GM18868 (cell line): ENCODE data around the gene AXIN1.
"Not testable (repeated sequence)": the region's sequence is repeated elsewhere in the genome, so short reads cannot be mapped to it uniquely, and the experiment has no call there.

Source experiments
- ATAC-seq: cut with Tn5 transposase; IDR thresholded peaks from one replicate; pipeline ENCODE4 v1.9.1; 2021; ENCODE audit warnings: mild to moderate bottlenecking, moderate library complexity; ENCODE audit not compliant: unreplicated experiment

The AXIN1 gene

DNA sequence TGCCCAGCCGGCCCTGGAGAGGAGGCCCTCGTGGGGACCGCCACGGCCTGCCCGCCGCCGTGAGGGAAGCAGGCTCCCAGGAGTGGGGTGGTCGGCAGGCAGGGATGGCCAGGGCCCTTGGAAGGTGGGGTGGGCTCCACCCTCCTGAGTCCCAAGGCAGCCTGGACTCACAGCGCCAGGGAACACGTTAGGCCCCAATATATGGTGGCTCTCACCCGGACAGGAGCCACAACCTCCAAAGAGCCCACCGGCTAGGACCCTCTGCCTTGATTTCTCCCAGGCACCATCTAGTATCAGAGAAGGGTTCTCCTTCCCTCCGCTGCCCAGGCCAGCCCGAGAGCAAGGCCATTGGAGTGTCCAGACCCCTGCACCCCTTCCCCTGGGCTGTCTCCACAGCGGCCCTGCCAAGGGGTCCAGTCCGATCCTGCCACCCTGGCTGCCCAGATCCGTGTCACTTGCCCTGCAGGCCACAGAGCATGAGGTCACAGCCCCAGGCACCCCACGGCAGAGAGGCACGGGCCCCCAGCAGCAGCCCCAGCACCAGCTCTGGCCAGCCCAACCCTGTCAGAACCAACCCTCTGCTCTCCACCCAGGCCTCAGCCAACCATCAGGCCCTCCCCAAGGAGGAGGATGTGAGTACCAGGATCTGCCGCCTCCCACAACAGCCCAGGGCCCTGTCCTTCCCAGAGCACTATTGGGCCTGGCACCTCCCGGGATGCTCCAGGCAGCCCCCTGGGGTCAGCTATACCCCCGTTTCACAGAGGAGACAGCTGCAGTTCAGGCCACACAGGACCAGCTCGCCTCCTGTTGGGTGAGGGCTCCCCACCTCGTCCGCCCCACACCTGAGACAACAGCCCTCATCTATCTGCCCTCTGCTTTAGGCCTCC is 1.1 kb upstream of the AXIN1 start:
- ATAC-seq = no peak

DNA sequence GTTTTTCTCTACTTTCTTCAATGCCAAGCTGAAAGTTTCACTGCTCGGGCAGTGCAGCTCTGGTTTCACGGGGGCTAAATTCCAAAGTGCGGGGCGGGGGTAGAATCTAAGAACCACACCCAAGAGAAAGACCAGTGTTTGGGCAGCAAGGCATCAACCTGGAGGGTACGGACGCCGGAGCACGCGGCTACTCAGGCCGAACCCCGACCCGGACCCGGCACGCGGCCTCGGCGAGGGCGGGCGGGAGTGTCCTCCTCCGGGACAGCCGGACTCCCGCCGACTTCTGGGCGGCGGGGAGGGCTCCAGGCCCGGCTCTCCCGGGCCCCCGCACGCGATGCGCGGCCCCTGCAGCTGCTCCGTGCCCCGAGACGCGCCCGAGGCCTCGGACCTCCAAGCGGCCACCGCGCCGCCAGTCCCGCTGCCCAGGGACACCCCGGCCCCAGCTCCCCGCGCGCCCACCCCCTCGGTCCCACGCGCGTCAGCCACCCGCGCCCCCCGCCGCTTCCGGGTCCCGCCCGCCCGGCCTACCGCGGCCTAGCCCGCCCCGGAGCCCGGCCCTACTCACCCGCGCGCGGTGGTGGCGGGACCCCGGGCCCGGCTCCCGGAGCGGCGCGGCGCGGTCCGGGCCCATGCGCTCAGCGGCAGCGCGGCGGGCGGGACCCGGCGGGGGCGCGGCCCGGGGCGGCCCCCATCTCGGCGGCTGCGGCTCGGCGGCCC is 561 bp downstream of the AXIN1 start:
- peak; percentile 28 for ATAC-seq

GRCh38 chr16:350203-350602 is 2.3 kb downstream of the AXIN1 start:
- no peak for ATAC-seq

- ATAC-seq = no peak
Measured at GRCh38 chr16:349211-349610, 3.3 kb downstream of the AXIN1 start.

GRCh38 chr16:348495-348894 is 4.0 kb downstream of the AXIN1 start:
- not testable (repeated sequence) for ATAC-seq

- ATAC-seq = no peak
Measured at GRCh38 chr16:347203-347602, 5.3 kb downstream of the AXIN1 start.

DNA sequence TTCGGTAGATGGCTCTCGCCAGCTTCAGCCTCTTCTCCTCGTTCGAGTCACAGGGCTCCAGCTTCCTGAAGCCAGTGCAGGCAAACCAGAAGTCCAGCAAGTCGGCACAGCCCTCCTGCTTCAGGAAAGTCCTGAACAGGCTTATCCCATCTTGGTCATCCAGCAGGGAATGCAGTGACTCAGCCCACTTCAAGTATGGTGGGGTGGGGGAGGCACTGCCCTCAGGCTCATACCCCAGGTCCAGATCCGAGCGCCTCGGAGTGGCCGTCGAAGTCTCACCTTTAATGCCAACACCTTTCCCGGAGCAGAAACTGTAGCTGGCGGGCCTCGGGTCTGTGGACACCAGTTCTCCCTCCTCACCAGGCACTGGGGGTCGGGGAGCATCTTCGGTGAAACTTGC is 5.9 kb downstream of the AXIN1 start:
- no peak for ATAC-seq

DNA sequence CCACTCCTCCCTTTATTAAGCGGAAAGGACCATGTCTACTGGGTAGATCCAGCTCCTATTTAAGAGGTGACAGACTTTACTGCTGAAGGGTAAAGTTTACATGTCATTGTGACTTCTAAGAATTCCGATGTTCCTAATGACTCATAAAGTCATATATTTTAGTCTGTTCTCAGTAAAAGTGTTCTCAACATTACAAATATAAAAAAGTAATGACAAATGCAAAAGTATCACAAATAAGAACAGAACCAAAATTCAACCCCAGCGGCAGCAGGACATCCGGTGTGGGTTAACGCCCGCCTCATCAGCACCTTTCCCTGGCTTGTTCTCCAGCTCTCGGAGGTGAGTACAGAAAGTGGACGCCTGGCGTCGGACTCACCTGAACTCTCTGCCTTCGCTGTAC is 6.8 kb downstream of the AXIN1 start:
- ATAC-seq = no peak

DNA sequence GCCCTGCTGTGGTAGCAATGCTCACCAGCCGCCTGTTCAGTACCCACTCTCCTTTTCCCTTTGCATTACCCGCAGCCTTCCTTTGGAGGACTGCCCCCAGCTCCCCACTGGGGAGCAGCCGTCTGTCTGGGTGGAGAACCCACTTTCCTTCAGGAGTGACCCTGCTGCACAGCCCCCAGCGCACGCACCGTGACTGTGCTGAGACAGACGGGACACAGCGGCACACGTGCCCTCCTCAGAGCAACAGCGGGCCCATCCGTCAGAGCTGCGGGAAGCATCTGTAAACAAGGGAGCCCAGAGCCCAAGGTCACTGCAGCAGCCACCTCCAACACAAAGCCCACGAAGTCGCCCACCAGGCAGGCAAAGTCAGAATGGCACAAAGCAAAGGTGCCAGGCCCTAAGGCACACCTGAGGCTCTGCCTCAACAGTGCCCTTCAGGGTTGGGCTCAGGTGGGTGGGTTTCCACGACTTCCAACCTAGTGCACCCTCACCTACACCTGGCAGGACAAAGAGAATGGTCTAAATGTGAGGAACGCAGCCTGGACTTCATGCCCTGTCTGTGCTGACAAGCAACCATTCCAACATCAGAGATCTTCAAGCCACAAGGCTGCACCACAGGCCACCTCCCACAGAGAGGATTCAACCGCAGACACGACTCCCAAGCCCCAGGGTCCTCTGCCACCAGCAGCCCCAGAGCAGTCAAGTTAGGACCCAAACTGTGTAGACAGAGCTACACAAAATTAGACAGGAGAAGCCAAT is 9.9 kb downstream of the AXIN1 start:
- no peak for ATAC-seq

GRCh38 chr16:341974-342336 is 10.6 kb downstream of the AXIN1 start:
- not testable (repeated sequence) for ATAC-seq

GRCh38 chr16:341095-341973 is 11.2 kb downstream of the AXIN1 start:
- not testable (repeated sequence) for ATAC-seq

- no peak for ATAC-seq
Measured at GRCh38 chr16:340370-341091, 12.0 kb downstream of the AXIN1 start.

DNA sequence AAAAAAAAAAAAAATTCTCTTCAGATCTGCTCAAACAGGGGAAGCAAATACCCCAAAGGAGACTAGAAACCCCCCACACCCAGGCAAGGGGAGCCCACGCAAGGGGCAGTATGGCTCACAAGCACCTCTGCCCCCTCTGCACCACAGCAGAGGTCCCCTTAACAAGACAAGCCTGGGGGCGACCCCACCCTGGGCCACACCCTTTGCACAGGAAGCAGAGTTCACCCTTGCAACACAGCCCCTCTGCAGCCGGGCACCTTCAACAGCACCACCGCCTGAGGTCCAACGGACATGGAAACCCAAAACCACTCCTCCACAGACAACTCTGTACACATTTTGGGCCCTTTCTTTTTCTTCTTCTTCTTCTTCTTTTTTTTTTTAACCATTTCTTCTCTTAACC is 12.8 kb downstream of the AXIN1 start:
- ATAC-seq = no peak

DNA sequence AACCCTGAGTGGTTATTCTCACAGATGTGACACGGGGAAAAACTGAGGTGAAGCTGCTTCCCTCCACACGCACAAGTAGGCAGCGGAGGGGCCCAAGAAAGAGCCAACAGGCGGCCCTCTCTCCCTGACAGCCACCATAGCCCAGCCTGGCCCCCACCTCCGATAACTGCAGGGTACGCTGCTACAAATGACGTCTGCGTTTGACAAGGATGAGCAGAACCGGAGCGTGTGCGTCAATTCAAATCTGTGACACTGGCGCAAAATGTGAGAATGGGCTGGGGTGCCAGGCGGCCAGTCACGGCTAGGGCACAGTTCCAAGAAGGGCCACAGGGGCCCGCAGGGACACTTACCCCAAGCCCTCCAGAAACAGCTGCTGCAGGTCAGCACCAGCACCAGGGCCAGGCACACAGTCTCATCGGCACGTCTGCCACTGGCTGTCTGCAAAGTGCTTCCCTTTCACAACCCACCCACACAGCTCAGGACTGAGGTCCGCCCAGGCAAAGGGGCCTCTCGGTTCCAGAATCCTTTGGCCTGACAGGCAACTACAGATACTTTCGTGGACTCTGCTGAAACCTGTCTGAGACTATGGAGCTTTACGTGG is 14.4 kb downstream of the AXIN1 start:
- no peak for ATAC-seq

GRCh38 chr16:337437-337836 is 15.1 kb downstream of the AXIN1 start:
- no peak for ATAC-seq

DNA sequence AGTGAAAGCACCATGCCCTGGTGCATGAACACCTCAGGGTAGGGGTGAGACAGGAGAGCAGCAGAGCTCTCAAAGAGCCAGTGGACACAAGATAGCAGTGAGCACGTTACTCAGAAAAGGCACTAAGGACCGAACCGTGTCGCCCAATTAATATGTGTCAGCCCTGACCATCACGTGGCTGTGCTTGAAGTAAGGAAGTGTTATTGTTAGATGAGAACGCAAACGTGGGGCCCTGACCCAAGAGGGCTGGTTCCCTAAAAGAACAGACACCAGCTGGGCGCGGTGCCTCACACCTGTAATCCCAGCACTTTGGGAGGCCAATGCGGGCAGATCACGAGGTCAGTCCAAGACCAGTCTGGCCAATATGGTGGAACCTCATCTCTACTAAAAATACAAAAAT is 16.3 kb downstream of the AXIN1 start:
- no peak for ATAC-seq

- not testable (repeated sequence) for ATAC-seq
Measured at GRCh38 chr16:334861-335632, 17.5 kb downstream of the AXIN1 start.

DNA sequence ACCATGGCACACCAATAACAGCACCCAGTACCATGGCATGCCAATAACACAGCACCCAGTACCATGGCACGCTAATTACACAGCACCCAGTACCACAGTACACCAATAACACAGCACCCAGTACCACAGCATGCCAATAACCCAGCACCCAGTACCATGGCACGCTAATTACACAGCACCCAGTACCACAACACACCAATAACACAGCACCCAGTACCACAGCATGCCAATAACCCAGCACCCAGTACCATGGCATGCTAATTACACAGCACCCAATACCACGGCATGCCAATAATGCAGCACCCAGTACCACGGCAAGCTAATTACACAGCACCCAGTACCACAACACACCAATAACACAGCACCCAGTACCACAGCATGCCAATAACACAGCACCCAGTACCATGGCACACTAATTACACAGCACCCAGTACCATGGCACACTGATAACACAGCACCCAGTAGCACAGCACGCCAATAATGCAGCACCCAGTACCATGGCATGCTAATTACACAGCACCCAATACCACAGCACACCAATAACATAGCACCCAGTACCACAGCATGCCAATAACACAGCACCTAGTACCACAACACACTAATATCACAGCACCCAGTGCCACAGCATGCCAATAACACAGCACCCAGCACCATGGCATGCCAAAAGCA is 18.2 kb downstream of the AXIN1 start:
- not testable (repeated sequence) for ATAC-seq
